ENCODE measurements around the gene TRIM38.

DNA sequence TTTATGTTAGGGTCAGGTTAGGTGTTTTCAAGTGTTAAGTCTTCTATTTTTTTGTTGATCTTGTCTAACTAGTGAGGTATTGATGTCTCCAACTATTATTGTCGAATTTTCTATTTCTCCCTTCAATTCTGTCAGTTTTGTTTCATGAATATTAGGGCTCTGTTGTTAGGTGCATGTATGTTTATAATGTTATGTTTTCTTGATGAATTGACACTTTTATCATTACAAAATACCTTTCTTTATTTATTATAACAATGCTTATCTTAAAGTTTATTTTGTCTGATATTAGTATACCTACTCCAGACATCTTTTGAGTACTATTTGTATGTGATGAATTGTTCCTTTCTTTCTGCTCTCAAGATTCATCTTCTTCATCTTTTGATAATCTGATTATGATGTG lies 12.9 kb upstream of the TRIM38 start:
- no peak for TF ChIP-seq CTCF (IDR thresholded peaks at IDR 0.05)
- no peak for TF ChIP-seq POLR2A (IDR thresholded peaks at IDR 0.05)

All from lower leg skin (tissue), 3 donors.